Activated CD4-positive, alpha-beta T cell treated with anti-CD3 and anti-CD28 coated beads, Interleukin-2, amount 10 ng/mL, durations not matched to agents 7 days and 5 days (primary cell): ENCODE measurements around the gene TLE7. TPM values are rescaled to one million over a fixed set of nuclear protein-coding genes. Genes with fewer than 3 reads are reported as not detected.

ENCODE experiments used
- CTCF ChIA-PET: fragments of 350-600 bp; sonication (Branson Sonifier 250); formaldehyde crosslinking; loops from one replicate; lab custom pipeline; 2021; ENCODE audit warnings: antibody characterized with exemption; lab: Charles Lee
- POLR2A ChIA-PET: fragments of 350-600 bp; sonication (Branson Sonifier 250); formaldehyde crosslinking; loops from one replicate; lab custom pipeline; 2021; ENCODE audit warnings: antibody characterized with exemption; lab: Charles Lee
- DNase-seq: peaks from one replicate; pipeline ENCODE4 v3.0.0-alpha.2; 2020
- H3K27ac Mint-ChIP-seq: one replicate; pipeline ENCODE4 v1.8.0; 2021; ENCODE audit warnings: mild to moderate bottlenecking, moderate library complexity, mixed read lengths
- H3K27me3 Mint-ChIP-seq: one replicate; pipeline ENCODE4 v1.8.0; 2021; ENCODE audit warnings: mixed read lengths
- H3K36me3 Mint-ChIP-seq: one replicate; pipeline ENCODE4 v1.8.0; 2021; ENCODE audit warnings: low read depth, mixed read lengths
- H3K4me1 Mint-ChIP-seq: one replicate; pipeline ENCODE4 v1.8.0; 2021; ENCODE audit warnings: mixed read lengths
- H3K4me3 Mint-ChIP-seq: one replicate; pipeline ENCODE4 v1.8.0; 2021; ENCODE audit warnings: mild to moderate bottlenecking, moderate library complexity, mixed read lengths
- H3K9me3 Mint-ChIP-seq: one replicate; pipeline ENCODE4 v1.8.0; 2021; ENCODE audit warnings: mixed read lengths
- total RNA-seq, 2 experiments: library from RNA; stranded (reverse); gene quantifications; one replicate each; pipeline ENCODE4 v1.2.3, GENCODE V29; 2021

Gene TLE7
- total RNA-seq, 2 experiments from 2014 or later = not detected

GRCh38 chr16:71472051-71472450, 30.2 kb upstream of the TLE7 start:
- ChIA-PET CTCF (no interaction called here), POLR2A (no interaction called here)
- no peaks in the 10 kb centered on the region for H3K9me3 Mint-ChIP-seq
- peaks cover 1% of the 10 kb centered on the region for H3K36me3 Mint-ChIP-seq
- H3K4me1 Mint-ChIP-seq = peaks cover 8% of the 10 kb centered on the region
- H3K27me3 Mint-ChIP-seq = no peaks in the 10 kb centered on the region
- no peak overlapping the region for H3K27ac Mint-ChIP-seq
- H3K4me3 Mint-ChIP-seq = no peak overlapping the region
- DNase-seq = no peak

DNA sequence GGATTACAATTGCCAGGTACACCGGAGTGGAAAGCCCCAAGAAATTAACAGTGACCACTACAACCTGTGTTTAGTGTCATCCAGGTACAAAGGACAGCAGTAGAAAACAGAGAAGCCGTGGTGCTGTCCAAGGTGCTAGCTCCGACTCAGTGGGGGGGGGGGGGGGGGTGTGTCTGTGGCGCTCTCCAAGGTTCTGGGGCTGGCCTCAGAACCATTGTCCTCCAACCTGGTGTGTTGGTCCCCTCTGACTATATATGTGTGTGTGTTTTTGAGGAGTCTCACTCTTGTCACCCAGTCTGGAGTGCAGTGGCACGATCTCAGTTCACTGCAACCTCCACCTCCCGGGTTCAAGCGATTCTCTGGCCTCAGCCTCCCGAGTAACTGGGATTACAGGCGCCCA, 26.0 kb upstream of the TLE7 start:
- Mint-ChIP-seq H3K4me1 (peaks cover 4% of the 10 kb centered on the region), H3K4me3 (no peak overlapping the region), H3K36me3 (no peaks in the 10 kb centered on the region), H3K9me3 (no peaks in the 10 kb centered on the region), H3K27ac (no peak overlapping the region), H3K27me3 (no peaks in the 10 kb centered on the region)
- peak; percentile 62 for DNase-seq
- ChIA-PET POLR2A (no interaction called here), CTCF (interaction anchor here (1.1 kb wide), 1 partner anchor 14 kb away, joined by 3 read pairs; no protein-coding TSS in a partner anchor)

GRCh38 chr16:71464231-71464630, 22.4 kb upstream of the TLE7 start:
- ChIA-PET POLR2A (interaction anchor here (0.6 kb wide), 1 partner anchor 1600 kb away, joined by 7 read pairs; no protein-coding TSS in a partner anchor), CTCF (interaction anchor here (1.4 kb wide), 1 partner anchor 18 kb away, joined by 4 read pairs; no protein-coding TSS in a partner anchor)
- Mint-ChIP-seq H3K4me1 (peaks cover 25% of the 10 kb centered on the region), H3K27me3 (no peaks in the 10 kb centered on the region), H3K36me3 (no peaks in the 10 kb centered on the region), H3K27ac (no peak overlapping the region), H3K4me3 (no peak overlapping the region), H3K9me3 (no peaks in the 10 kb centered on the region)
- DNase-seq = no peak

GRCh38 chr16:71461686-71462648, 20.1 kb upstream of the TLE7 start, which contains the start of gene ZNF23:
Gene ZNF23 (minus strand): TSS chr16:71462247. CDS start chr16:71456796, 5,451 bp downstream.
- no peaks in the 10 kb centered on the region for H3K9me3 Mint-ChIP-seq
- POLR2A ChIA-PET = interaction anchor here (0.5 to 1.3 kb wide), 2 partner anchors 22 to 24 kb away, joined by 3 to 5 read pairs; no protein-coding TSS in a partner anchor
- DNase-seq = peak; percentile 75
- peak within 1 kb of the TSS; percentile 89 for H3K27ac Mint-ChIP-seq
- no peaks in the 10 kb centered on the region for H3K36me3 Mint-ChIP-seq
- H3K27me3 Mint-ChIP-seq = no peaks in the 10 kb centered on the region
- H3K4me3 Mint-ChIP-seq = peak within 1 kb of the TSS; percentile 83
- peaks cover 25% of the 10 kb centered on the region for H3K4me1 Mint-ChIP-seq
- CTCF ChIA-PET = interaction anchor here (0.7 to 0.9 kb wide), 2 partner anchors 10 to 18 kb away, joined by 3 read pairs; no protein-coding TSS in a partner anchor

DNA sequence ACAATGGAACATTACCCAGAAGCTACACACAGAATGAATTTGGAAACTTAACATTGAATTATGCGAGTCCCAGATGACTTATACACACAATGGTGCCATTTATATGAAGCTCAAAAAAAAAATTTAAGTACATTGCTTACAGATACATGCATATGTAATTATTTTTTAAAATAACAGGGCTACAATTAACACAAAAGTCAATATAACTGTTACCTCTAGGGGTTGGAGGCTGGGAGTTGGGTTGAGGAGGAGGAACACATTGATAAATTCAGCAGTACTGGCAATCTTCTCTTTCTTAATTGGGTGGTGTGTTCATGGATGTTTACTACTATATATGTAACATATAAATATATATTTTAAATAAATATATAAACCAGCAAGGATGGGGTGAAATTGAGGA, 19.1 kb upstream of the TLE7 start:
- Mint-ChIP-seq H3K4me3 (peak overlapping the region; percentile 83), H3K36me3 (peaks cover 6% of the 10 kb centered on the region), H3K4me1 (peaks cover 25% of the 10 kb centered on the region), H3K27ac (no peak overlapping the region), H3K27me3 (no peaks in the 10 kb centered on the region), H3K9me3 (no peaks in the 10 kb centered on the region)
- ChIA-PET CTCF (no interaction called here), POLR2A (no interaction called here)
- DNase-seq = no peak

DNA sequence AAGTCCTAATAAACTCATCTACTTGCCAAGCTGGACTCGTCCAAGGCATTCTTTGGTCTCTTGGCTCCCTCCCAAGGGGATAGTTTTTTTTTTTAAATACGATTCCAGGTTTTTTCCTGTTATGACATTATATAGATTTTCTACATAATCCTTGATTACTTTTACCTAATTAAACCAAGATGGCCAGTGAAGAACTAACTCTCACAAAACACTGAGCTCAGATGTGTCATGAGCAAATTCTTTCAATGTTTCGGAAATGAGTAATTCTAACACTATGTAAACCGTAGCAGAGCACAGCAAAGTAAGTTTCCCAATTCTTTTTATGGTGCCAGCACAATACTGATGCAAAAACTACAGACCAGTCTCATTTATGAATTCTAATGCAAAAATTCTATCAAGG, 18.4 kb upstream of the TLE7 start:
- Mint-ChIP-seq H3K36me3 (peaks cover 9% of the 10 kb centered on the region), H3K27me3 (no peaks in the 10 kb centered on the region), H3K27ac (no peak overlapping the region), H3K4me3 (no peak overlapping the region), H3K4me1 (peaks cover 25% of the 10 kb centered on the region), H3K9me3 (no peaks in the 10 kb centered on the region)
- CTCF ChIA-PET = interaction anchor here (0.7 kb wide), 1 partner anchor 36 kb away, joined by 3 read pairs; no protein-coding TSS in a partner anchor
- POLR2A ChIA-PET = no interaction called here
- DNase-seq = no peak

- ChIA-PET CTCF (interaction anchor here (0.7 kb wide), 1 partner anchor 37 kb away, joined by 3 read pairs; no protein-coding TSS in a partner anchor), POLR2A (no interaction called here)
- no peak for DNase-seq
- Mint-ChIP-seq H3K27ac (no peak overlapping the region), H3K36me3 (peaks cover 16% of the 10 kb centered on the region), H3K4me3 (no peak overlapping the region), H3K27me3 (no peaks in the 10 kb centered on the region), H3K9me3 (peaks cover under 1% of the 10 kb centered on the region), H3K4me1 (peaks cover 25% of the 10 kb centered on the region)
Observed at GRCh38 chr16:71459510-71459909, 17.7 kb upstream of the TLE7 start.

GRCh38 chr16:71456801-71457200, 14.9 kb upstream of the TLE7 start:
- CTCF ChIA-PET = interaction anchor here (0.5 to 1.6 kb wide), 3 partner anchors 11 to 108 kb away, joined by 3 to 4 read pairs (median 3); partner anchors contain the start of gene ZNF19
- POLR2A ChIA-PET = no interaction called here
- H3K4me1 Mint-ChIP-seq = peaks cover 14% of the 10 kb centered on the region

GRCh38 chr16:71453036-71453435, 11.2 kb upstream of the TLE7 start:
- Mint-ChIP-seq H3K27ac (no peak overlapping the region), H3K4me1 (no peaks in the 10 kb centered on the region), H3K4me3 (no peak overlapping the region), H3K9me3 (peaks cover 41% of the 10 kb centered on the region), H3K36me3 (peaks cover 79% of the 10 kb centered on the region), H3K27me3 (no peaks in the 10 kb centered on the region)
- DNase-seq = no peak
- CTCF ChIA-PET = no interaction called here
- POLR2A ChIA-PET = no interaction called here

More at GRCh38 chr16:71456801-71457200, 14.9 kb upstream of the TLE7 start:
- Mint-ChIP-seq H3K4me3 (no peak overlapping the region), H3K27me3 (no peaks in the 10 kb centered on the region), H3K36me3 (peaks cover 43% of the 10 kb centered on the region), H3K27ac (no peak overlapping the region), H3K9me3 (peaks cover 14% of the 10 kb centered on the region)
- DNase-seq = no peak

GRCh38 chr16:71449020-71449419, 7.2 kb upstream of the TLE7 start:
- peaks cover 58% of the 10 kb centered on the region for H3K9me3 Mint-ChIP-seq
- H3K4me3 Mint-ChIP-seq = no peak overlapping the region
- POLR2A ChIA-PET = no interaction called here
- peaks cover 63% of the 10 kb centered on the region for H3K36me3 Mint-ChIP-seq
- H3K4me1 Mint-ChIP-seq = no peaks in the 10 kb centered on the region
- CTCF ChIA-PET = interaction anchor here (0.6 kb wide), 1 partner anchor 11 kb away, joined by 3 read pairs; no protein-coding TSS in a partner anchor
- DNase-seq = no peak
- no peak overlapping the region for H3K27ac Mint-ChIP-seq
- no peaks in the 10 kb centered on the region for H3K27me3 Mint-ChIP-seq

DNA sequence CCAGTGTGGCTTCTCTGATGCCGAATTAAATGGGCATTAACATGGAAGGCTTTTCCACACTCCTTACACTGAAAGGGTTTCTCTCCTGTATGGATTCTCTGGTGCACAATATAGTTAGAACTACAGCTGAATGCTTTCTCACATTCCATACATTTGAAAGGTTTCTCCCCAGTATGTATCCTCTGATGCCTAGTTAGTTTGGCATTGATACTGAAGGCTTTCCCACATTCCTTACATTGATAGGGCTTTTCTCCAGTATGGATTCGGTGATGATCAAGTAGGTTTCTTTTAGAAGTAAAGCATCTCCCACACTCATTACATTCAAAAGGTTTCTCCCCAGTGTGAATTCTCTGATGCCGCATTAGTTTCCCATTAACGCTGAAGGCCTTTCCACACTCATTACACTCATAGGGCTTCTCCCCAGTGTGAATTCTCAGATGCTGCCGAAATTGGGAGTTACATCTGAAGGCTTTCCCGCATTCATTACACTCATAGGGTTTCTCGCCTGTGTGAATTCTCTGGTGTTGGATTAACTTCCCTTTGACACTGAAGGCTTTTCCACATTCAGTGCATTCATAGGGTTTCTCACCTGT, 6.5 kb upstream of the TLE7 start:
- no peak for DNase-seq
- CTCF ChIA-PET = interaction anchor here (0.6 kb wide), 1 partner anchor 10 kb away, joined by 3 read pairs; no protein-coding TSS in a partner anchor
- H3K4me1 Mint-ChIP-seq = no peaks in the 10 kb centered on the region
- H3K36me3 Mint-ChIP-seq = peaks cover 56% of the 10 kb centered on the region
- no peaks in the 10 kb centered on the region for H3K27me3 Mint-ChIP-seq
- no peak overlapping the region for H3K27ac Mint-ChIP-seq
- POLR2A ChIA-PET = no interaction called here
- H3K4me3 Mint-ChIP-seq = no peak overlapping the region
- peaks cover 64% of the 10 kb centered on the region for H3K9me3 Mint-ChIP-seq

DNA sequence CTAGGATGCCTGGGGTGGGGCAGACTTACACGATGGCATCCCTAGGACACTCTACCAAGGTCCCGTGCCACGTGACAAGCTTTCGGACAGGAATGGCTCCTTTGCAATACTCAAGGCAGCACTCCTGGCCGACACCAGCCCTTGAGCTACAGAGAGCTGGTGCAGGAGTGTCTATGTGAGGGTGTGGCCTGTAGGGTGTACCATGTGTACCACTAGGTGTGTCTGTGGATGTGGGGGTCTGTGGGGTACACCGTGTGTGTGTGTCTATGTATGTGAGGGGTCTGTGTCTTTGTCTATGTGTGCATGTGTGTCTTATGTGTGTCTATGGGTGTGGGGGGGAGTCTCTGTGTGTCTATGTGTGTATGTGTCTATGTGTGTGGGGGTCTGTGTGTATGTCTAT, 1.9 kb upstream of the TLE7 start:
- no peak for DNase-seq
- no peaks in the 10 kb centered on the region for H3K4me1 Mint-ChIP-seq
- ChIA-PET CTCF (interaction anchor here (0.6 kb wide), 1 partner anchor 15 kb away, joined by 3 read pairs; no protein-coding TSS in a partner anchor), POLR2A (no interaction called here)
- H3K27ac Mint-ChIP-seq = no peak overlapping the region
- H3K4me3 Mint-ChIP-seq = no peak overlapping the region
- peaks cover 34% of the 10 kb centered on the region for H3K9me3 Mint-ChIP-seq
- H3K27me3 Mint-ChIP-seq = no peaks in the 10 kb centered on the region
- H3K36me3 Mint-ChIP-seq = peaks cover 10% of the 10 kb centered on the region
